ENCODE results near the gene TMEM239.
A peak's percentile ranks its signal among the peaks of the same experiment; 100 is the strongest.

Gene TMEM239

DNA sequence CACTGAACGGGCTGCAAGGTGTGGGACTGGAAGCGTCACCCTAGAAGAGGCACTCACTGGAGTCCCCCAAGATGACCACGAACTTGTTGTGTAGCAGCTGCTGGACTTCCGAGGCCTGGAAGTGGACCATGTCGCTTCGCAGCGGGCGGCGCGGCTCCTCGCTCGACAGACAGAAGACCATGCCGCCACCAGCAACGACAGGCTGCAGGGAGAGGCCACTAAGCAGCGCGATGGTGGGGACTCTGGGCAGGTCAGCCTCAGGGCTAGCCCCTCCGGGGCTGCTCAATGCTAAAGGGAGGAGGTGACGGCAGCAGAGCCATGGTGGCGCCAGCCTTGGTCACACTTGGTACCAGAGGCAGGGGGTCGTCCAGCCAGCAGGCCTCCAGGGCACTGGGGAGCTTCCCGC is 23.6 kb downstream of the TMEM239 start:
- TF ChIP-seq GATA1 (IDR thresholded peaks at IDR 0.05; ENCODE audit: low read depth, low read length) (no peak), POLR2A (IDR thresholded peaks at IDR 0.05; ENCODE audit: low read length) (no peak)
- DNase-seq: no peak

DNA sequence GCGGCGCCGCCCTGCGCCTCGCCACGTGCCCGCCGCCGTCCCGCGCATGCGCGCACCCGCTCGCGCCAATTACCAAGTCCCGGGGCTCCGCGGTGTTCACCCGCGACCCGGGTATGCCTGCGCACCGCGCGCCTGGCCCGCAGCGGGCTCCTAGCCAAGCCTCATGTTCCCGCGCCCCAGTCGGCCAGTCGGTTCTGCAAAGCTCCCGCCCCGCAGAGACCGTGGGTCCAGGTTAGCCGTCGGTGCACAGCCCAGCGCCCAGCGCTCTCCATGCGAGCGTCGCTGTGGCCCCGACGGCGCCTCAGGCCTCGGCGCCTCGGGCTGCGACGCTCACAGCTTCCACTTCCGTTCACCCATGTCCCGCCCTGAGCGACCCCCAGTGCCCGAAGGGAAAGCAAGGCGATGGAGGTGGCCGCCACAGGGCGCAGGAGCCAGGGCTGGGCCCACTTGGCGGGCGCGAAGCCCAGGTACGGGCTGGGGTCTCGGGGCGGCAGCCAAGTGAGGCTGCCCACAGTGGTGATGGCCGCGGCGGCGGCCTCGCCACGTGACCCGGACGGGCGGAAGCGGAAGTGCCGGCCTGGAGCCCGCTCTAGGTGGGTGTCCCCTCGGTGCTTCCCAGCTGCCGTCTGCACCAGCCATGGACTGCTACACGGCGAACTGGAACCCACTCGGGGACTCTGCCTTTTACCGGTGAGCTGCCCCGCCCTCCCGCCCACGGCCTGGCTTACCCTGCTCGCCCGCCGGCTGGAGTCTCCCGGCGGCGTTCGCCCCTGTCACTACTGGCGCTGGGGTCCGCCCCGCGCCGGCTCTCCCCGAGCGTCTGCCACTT is 24.2 kb downstream of the TMEM239 start, which contains the start of the genes PCED1A and VPS16:
TSS of gene PCED1A (minus strand) at position 518 of the 829 bp plus-strand sequence. CDS start 743 bp downstream, outside the sequence.
TSS of gene VPS16 (plus strand) at position 608 of the 829 bp plus-strand sequence. CDS start at position 638, 30 bp downstream.
- TF ChIP-seq GATA1 (IDR thresholded peaks at IDR 0.05; ENCODE audit: low read depth, low read length): no peak
- peak; percentile 63 for TF ChIP-seq POLR2A (IDR thresholded peaks at IDR 0.05; ENCODE audit: low read length)
- DNase-seq: peak; percentile 90 to 91

DNA sequence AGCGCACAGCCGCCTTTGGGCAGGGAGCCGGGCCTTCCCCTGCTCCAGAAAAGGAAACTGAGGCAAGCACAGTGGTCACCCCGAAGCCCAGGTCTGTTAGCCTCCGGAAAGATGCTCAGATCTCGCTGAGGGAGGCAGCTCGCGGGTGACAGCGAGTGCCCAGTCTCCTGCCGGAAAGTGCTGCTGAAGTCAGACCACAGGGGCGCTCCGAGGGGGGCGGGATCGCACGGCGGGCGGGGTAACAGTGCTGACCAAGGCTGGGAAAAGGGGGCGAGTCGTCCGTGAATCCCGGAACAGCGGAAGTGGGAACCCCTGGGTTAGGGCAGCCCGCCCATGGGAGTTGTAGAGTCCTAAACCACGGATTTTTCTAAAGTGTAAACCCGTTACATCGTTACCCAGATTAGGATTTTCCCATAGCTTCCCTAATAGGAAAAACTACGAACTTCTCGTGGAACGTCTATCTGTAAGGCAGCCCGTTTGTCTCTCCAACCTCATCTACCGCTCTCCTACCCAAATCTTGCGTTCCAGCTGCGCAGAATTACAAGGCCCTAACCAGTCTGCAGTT is 24.9 kb downstream of the TMEM239 start:
- TF ChIP-seq GATA1 (IDR thresholded peaks at IDR 0.05; ENCODE audit: low read depth, low read length) (no peak), POLR2A (IDR thresholded peaks at IDR 0.05; ENCODE audit: low read length) (no peak)
- peak; percentile 64 to 73 for DNase-seq

DNA sequence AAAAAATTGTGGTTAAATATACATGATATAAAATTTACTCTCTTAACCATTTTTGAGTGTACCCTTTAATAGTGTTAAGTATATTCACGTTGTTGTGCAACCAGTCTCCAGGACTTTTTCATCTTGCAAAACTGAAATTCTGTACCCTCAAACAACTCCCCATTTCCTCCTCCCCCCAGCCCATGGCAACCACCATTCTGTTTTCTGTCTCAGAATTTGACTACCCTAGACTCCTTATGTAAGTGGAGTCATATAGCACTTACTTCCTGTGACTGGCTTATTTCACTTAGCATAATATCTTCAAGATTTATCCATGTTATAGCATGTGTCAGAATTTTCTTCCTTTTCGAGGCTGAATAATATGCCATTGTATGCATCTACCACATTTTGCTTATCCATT is 29.4 kb downstream of the TMEM239 start:
- TF ChIP-seq GATA1 (IDR thresholded peaks at IDR 0.05; ENCODE audit: low read depth, low read length): no peak
- no peak for TF ChIP-seq POLR2A (IDR thresholded peaks at IDR 0.05; ENCODE audit: low read length)
- DNase-seq: no peak

DNA sequence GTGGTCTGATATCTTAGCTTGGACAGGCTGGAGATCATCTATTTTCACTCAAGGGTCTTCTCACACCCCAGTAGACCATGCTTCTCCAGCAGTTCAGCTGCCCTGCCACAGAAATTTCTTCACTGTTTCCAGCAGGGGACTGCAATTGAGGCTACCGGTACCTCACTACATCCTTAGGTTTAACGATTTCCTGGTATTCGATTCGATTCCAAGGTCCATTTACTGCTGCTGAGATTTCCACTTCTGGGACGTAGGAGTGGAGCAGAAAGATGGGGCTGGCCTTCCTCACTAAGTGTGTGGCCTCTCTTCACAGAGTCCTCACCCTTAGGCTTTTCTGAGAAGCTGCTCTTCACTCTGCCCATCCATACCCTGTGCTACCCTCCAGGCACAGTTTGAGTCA is 30.5 kb downstream of the TMEM239 start:
- TF ChIP-seq GATA1 (IDR thresholded peaks at IDR 0.05; ENCODE audit: low read depth, low read length) (no peak), POLR2A (IDR thresholded peaks at IDR 0.05; ENCODE audit: low read length) (no peak)
- no peak for DNase-seq

DNA sequence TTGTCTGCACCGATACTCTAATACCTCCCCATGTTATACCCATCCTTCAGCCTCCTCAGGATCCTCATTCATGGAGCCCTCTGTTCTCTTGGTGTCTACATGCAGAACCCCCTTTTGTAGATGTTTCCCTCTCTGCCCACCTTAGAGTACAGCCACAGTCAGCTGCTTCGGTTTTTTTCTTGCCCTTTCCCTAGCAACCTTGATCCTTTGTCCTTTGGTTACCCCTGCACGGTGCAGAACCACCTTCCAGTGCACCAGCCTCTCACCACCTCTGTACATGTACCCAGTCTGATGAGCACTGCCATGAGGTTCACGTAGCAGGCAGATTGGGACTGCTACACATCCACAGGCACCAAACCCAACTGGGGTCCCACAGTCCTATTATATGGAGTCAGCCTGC is 31.6 kb downstream of the TMEM239 start:
- TF ChIP-seq GATA1 (IDR thresholded peaks at IDR 0.05; ENCODE audit: low read depth, low read length): no peak
- no peak for TF ChIP-seq POLR2A (IDR thresholded peaks at IDR 0.05; ENCODE audit: low read length)
- DNase-seq: no peak

DNA sequence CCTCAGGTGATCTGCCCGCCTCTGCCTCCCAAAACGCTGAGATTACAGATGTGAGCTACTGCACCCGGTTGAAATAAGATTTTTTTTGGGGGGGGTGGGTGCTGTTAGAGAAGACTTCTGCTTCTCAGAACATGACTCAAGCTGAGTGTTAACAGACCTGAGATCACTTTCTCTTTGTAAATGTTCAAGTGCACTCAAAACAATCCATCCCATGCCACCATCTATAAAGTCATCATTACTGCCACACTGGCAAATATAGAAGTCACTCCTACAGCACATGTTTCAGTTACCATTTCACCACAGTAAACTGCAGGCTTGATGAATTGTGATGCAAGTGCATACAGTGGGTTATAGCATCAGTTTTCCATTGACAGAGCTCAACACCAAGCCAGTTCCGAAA is 33.4 kb downstream of the TMEM239 start:
- DNase-seq: no peak
- TF ChIP-seq POLR2A (IDR thresholded peaks at IDR 0.05; ENCODE audit: low read length): no peak
- no peak for TF ChIP-seq GATA1 (IDR thresholded peaks at IDR 0.05; ENCODE audit: low read depth, low read length)

DNA sequence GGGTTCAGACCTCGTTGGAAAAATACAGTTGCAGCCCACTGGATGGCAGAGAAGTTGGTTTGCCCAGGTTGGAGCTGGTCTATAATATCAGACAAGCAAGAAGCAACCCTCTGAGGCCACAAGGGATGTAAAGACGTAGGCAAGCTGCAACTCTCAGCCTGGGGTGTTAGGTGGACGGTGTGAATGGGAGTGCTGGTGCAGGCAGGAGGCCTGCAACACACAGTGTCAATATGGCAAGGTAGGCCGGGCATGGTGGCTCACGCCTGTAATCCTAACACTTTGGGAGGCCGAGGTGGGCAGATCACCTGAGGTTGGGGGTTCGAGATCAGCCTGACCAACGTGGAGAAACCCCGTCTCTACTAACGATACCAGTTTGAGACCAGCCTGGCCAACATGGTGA is 34.9 kb downstream of the TMEM239 start:
- DNase-seq: no peak
- TF ChIP-seq GATA1 (IDR thresholded peaks at IDR 0.05; ENCODE audit: low read depth, low read length) (no peak), POLR2A (IDR thresholded peaks at IDR 0.05; ENCODE audit: low read length) (no peak)

DNA sequence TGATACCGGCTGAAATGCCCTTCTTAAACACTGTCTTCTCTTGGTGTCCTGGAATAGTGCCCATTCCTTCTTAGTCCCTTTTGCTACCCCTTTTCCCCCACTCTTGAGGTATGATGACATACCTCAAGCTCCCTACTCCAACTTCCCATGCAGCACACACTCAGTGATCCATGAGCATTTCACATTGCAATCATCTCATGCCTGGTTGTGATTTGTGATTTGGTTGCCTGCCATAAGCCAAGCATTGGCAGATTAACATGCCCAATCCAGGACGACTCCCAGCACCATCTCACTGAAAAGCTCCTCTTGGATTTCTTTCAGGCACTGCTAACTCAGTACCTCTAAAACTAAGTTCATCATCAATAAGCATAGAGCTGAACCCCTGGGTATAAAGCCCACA is 42.4 kb downstream of the TMEM239 start:
- no peak for DNase-seq
- TF ChIP-seq POLR2A (IDR thresholded peaks at IDR 0.05; ENCODE audit: low read length) (no peak), GATA1 (IDR thresholded peaks at IDR 0.05; ENCODE audit: low read depth, low read length) (no peak)

DNA sequence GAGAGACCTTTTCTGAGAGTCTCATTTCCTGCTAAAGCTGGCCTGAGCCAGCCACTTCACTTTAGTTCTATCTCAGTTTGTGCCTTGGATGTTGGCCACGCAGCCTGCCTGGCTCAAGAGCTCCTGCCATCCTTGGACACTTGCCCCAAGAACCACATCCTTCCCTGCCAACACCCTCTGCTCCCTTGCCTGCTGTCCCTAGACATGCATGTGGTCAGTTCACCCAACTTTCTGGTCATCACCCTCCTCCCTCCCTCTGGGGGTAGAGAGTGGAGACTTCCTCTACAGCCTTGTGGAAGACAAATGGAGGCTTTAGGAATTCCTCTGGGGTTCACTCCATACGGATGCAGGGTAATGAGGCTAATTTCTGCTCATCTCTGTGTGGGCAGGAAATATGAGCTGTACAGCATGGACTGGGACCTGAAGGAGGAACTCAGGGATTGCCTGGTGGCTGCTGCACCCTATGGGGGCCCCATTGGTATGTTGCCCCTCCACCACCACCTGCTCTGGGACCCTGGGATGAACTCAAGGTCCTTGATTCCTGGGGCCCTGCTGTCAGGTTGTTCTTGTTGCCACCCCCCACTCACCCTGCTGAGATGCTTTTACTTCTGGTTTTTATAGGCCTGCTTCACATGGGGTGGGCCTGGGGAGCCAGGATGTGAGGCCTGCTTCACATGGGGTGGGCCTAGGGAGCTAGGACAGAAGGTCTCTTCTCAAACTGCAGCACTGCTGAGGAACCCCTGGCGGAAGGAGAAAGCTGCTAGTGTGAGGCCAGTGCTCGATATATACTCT is 43.4 kb downstream of the TMEM239 start:
- TF ChIP-seq POLR2A (IDR thresholded peaks at IDR 0.05; ENCODE audit: low read length): no peak
- TF ChIP-seq GATA1 (IDR thresholded peaks at IDR 0.05; ENCODE audit: low read depth, low read length): no peak
- DNase-seq: no peak

DNA sequence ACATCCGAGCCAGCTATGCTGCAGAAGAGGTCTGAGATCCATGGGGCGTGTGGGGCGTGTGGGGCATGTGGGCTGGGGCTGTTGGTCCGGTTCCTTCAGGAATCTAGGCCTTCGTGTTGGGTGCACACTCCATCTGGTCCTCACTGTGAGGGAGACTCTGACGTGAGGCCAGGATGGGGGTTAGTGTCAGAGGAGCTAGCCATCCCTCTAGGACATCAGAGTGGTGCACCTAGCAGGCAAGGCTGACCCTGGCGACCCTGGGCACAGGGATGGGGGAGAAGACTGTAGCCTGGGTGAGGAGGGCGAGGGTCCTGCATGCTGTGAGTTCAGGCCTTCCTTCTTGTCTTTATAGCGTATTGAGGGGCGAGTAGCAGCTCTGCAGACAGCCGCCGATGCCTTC is 48.5 kb downstream of the TMEM239 start:
- no peak for DNase-seq
- no peak for TF ChIP-seq POLR2A (IDR thresholded peaks at IDR 0.05; ENCODE audit: low read length)
- TF ChIP-seq GATA1 (IDR thresholded peaks at IDR 0.05; ENCODE audit: low read depth, low read length): no peak

DNA sequence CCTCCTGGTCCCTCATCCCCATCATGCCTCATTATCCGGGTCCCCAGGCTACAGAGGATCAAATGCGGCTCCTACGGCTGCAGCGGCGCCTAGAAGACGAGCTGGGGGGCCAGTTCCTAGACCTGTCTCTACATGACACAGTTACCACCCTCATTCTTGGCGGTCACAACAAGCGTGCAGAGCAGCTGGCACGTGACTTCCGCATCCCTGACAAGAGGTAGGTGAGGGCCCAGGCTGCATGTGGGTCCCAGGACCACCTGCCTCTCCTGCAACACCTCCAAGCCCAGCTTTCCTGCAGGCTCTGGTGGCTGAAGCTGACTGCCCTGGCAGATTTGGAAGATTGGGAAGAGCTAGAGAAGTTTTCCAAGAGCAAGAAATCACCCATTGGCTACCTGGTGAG is 48.9 kb downstream of the TMEM239 start:
- no peak for DNase-seq
- no peak for TF ChIP-seq GATA1 (IDR thresholded peaks at IDR 0.05; ENCODE audit: low read depth, low read length)
- no peak for TF ChIP-seq POLR2A (IDR thresholded peaks at IDR 0.05; ENCODE audit: low read length)

DNA sequence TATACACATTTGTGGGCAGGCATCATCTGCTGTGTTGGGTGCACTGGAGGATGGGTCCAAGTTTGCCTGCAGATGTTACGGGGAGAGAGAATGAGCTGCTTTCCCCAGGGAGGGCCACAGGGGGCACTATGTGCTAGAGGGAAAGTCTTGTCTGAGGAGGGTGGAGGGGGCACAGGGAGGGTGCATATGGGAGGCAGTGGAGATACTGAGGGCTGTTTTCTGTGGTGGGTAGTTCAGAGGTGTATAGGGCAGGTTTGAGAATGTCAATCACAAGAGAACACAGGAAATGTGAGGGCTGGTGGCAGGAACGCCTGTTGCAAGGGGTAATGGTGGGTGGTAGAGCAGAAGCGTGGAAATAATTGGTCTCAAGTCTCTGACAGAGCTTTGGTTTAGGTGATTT is 49.5 kb downstream of the TMEM239 start:
- peak in 1 of 2 experiments; percentile 10 for DNase-seq
- no peak for TF ChIP-seq GATA1 (IDR thresholded peaks at IDR 0.05; ENCODE audit: low read depth, low read length)
- no peak for TF ChIP-seq POLR2A (IDR thresholded peaks at IDR 0.05; ENCODE audit: low read length)

DNA sequence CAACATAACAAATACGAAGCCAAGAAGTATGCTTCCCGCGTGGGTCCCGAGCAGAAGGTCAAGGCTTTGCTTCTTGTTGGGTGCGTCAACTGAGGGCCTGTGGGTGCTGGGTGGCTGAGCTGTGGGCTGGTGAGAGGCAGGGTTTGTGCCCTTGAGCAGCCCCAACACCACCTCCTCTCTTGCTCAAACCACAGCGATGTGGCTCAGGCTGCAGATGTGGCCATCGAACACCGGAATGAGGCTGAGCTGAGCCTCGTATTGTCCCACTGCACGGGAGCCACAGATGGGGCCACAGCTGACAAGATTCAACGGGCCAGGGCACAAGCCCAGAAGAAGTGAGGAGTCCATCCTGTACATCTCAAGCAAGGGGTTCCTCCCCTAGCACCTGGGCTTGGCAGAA is 50.1 kb downstream of the TMEM239 start:
- no peak for DNase-seq
- TF ChIP-seq POLR2A (IDR thresholded peaks at IDR 0.05; ENCODE audit: low read length): no peak
- no peak for TF ChIP-seq GATA1 (IDR thresholded peaks at IDR 0.05; ENCODE audit: low read depth, low read length)
